ENCODE data around the gene TMTC1. TPM values are rescaled to one million over a fixed set of nuclear protein-coding genes. Genes with fewer than 3 reads are reported as not detected.

The TMTC1 gene
- total and polyA plus RNA-seq, 2 experiments from 2014 or later, result 4.8 to 24.3 TPM

GRCh38 chr12:29565727-29566126, 218.0 kb downstream of the TMTC1 start:
- no peak overlapping the region for H3K27ac ChIP-seq (ENCODE audit: low read depth)
- H3K36me3 ChIP-seq (ENCODE audit: insufficient read depth), result no peaks in the 10 kb centered on the region
- H4K20me1 ChIP-seq (replicated peaks; ENCODE audit: insufficient read depth), result no peaks in the 10 kb centered on the region
- ATAC-seq, result no peak
- no peaks in the 10 kb centered on the region for H3K79me2 ChIP-seq (replicated peaks; ENCODE audit: insufficient read depth)
- H3K27me3 Mint-ChIP-seq (ENCODE audit: insufficient read depth, low read depth, poor library complexity), result peaks cover 3% of the 10 kb centered on the region
- H3K9me3 Mint-ChIP-seq, result peaks cover 15% of the 10 kb centered on the region
- no peaks in the 10 kb centered on the region for H3K9me2 ChIP-seq (ENCODE audit: insufficient read depth)
- no peak overlapping the region for H2AFZ ChIP-seq
- no peak overlapping the region for H3K4me2 ChIP-seq
- no peak for TF ChIP-seq REST (IDR thresholded peaks at IDR 0.05; ENCODE audit: unreplicated experiment)
- no peaks in the 10 kb centered on the region for H3K4me1 ChIP-seq (ENCODE audit: insufficient read depth)
- H3K36me3 Mint-ChIP-seq (ENCODE audit: low read depth), result peaks cover 36% of the 10 kb centered on the region
- H3K4me3 Mint-ChIP-seq, result no peak overlapping the region
- H3K4me1 Mint-ChIP-seq, result peaks cover 31% of the 10 kb centered on the region
- H3K4me3 ChIP-seq, result no peak overlapping the region
- H3F3A ChIP-seq (replicated peaks; ENCODE audit: low read depth), result no peaks in the 10 kb centered on the region
- no peak for DNase-seq (ENCODE audit: low spot score)
- no peak overlapping the region for H3K27ac Mint-ChIP-seq
- H3K27me3 ChIP-seq (ENCODE audit: insufficient read depth), result no peaks in the 10 kb centered on the region

GRCh38 chr12:29564925-29565324, 218.8 kb downstream of the TMTC1 start:
- ATAC-seq (no peak), DNase-seq (ENCODE audit: low spot score) (no peak)
- H3K27ac Mint-ChIP-seq, result no peak overlapping the region
- Histone ChIP-seq H3K79me2 (replicated peaks; ENCODE audit: insufficient read depth) (no peaks in the 10 kb centered on the region), H3K4me3 (no peak overlapping the region), H3K27me3 (ENCODE audit: insufficient read depth) (no peaks in the 10 kb centered on the region), H4K20me1 (replicated peaks; ENCODE audit: insufficient read depth) (no peaks in the 10 kb centered on the region), H3F3A (replicated peaks; ENCODE audit: low read depth) (no peaks in the 10 kb centered on the region), H3K4me2 (no peak overlapping the region), H3K36me3 (ENCODE audit: insufficient read depth) (no peaks in the 10 kb centered on the region), H2AFZ (no peak overlapping the region), H3K27ac (ENCODE audit: low read depth) (no peak overlapping the region), H3K4me1 (ENCODE audit: insufficient read depth) (peaks cover 5% of the 10 kb centered on the region), H3K9me2 (ENCODE audit: insufficient read depth) (no peaks in the 10 kb centered on the region)
- peaks cover 35% of the 10 kb centered on the region for H3K4me1 Mint-ChIP-seq
- H3K4me3 Mint-ChIP-seq, result no peak overlapping the region
- H3K27me3 Mint-ChIP-seq (ENCODE audit: insufficient read depth, low read depth, poor library complexity), result peaks cover 3% of the 10 kb centered on the region
- H3K36me3 Mint-ChIP-seq (ENCODE audit: low read depth), result peaks cover 36% of the 10 kb centered on the region
- H3K9me3 Mint-ChIP-seq, result peaks cover 15% of the 10 kb centered on the region
- TF ChIP-seq ZNF331 (CRISPR knock-in tag; IDR thresholded peaks at IDR 0.05; ENCODE audit: low read depth), result no peak
- TF ChIP-seq NANOG (IDR thresholded peaks at IDR 0.05; ENCODE audit: borderline replicate concordance), result no peak
- TF ChIP-seq, protein P1, sequence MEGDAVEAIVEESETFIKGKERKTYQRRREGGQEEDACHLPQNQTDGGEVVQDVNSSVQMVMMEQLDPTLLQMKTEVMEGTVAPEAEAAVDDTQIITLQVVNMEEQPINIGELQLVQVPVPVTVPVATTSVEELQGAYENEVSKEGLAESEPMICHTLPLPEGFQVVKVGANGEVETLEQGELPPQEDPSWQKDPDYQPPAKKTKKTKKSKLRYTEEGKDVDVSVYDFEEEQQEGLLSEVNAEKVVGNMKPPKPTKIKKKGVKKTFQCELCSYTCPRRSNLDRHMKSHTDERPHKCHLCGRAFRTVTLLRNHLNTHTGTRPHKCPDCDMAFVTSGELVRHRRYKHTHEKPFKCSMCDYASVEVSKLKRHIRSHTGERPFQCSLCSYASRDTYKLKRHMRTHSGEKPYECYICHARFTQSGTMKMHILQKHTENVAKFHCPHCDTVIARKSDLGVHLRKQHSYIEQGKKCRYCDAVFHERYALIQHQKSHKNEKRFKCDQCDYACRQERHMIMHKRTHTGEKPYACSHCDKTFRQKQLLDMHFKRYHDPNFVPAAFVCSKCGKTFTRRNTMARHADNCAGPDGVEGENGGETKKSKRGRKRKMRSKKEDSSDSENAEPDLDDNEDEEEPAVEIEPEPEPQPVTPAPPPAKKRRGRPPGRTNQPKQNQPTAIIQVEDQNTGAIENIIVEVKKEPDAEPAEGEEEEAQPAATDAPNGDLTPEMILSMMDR (conservative IDR thresholded peaks at IDR 0.05; ENCODE audit: low read depth in 2 of 2), result no peak
- TF ChIP-seq JUNB (IDR thresholded peaks at IDR 0.05; ENCODE audit: unreplicated experiment), result no peak
- no peak for TF ChIP-seq CREB1 (CRISPR knock-in tag; IDR thresholded peaks at IDR 0.05; ENCODE audit: low read depth)
- TF ChIP-seq EZH2phosphoT487 (IDR thresholded peaks at IDR 0.05; ENCODE audit: unreplicated experiment), result no peak
- no peak for TF ChIP-seq EZH2 (IDR thresholded peaks at IDR 0.05; ENCODE audit: low read depth, unreplicated experiment)
- TF ChIP-seq, protein P2, sequence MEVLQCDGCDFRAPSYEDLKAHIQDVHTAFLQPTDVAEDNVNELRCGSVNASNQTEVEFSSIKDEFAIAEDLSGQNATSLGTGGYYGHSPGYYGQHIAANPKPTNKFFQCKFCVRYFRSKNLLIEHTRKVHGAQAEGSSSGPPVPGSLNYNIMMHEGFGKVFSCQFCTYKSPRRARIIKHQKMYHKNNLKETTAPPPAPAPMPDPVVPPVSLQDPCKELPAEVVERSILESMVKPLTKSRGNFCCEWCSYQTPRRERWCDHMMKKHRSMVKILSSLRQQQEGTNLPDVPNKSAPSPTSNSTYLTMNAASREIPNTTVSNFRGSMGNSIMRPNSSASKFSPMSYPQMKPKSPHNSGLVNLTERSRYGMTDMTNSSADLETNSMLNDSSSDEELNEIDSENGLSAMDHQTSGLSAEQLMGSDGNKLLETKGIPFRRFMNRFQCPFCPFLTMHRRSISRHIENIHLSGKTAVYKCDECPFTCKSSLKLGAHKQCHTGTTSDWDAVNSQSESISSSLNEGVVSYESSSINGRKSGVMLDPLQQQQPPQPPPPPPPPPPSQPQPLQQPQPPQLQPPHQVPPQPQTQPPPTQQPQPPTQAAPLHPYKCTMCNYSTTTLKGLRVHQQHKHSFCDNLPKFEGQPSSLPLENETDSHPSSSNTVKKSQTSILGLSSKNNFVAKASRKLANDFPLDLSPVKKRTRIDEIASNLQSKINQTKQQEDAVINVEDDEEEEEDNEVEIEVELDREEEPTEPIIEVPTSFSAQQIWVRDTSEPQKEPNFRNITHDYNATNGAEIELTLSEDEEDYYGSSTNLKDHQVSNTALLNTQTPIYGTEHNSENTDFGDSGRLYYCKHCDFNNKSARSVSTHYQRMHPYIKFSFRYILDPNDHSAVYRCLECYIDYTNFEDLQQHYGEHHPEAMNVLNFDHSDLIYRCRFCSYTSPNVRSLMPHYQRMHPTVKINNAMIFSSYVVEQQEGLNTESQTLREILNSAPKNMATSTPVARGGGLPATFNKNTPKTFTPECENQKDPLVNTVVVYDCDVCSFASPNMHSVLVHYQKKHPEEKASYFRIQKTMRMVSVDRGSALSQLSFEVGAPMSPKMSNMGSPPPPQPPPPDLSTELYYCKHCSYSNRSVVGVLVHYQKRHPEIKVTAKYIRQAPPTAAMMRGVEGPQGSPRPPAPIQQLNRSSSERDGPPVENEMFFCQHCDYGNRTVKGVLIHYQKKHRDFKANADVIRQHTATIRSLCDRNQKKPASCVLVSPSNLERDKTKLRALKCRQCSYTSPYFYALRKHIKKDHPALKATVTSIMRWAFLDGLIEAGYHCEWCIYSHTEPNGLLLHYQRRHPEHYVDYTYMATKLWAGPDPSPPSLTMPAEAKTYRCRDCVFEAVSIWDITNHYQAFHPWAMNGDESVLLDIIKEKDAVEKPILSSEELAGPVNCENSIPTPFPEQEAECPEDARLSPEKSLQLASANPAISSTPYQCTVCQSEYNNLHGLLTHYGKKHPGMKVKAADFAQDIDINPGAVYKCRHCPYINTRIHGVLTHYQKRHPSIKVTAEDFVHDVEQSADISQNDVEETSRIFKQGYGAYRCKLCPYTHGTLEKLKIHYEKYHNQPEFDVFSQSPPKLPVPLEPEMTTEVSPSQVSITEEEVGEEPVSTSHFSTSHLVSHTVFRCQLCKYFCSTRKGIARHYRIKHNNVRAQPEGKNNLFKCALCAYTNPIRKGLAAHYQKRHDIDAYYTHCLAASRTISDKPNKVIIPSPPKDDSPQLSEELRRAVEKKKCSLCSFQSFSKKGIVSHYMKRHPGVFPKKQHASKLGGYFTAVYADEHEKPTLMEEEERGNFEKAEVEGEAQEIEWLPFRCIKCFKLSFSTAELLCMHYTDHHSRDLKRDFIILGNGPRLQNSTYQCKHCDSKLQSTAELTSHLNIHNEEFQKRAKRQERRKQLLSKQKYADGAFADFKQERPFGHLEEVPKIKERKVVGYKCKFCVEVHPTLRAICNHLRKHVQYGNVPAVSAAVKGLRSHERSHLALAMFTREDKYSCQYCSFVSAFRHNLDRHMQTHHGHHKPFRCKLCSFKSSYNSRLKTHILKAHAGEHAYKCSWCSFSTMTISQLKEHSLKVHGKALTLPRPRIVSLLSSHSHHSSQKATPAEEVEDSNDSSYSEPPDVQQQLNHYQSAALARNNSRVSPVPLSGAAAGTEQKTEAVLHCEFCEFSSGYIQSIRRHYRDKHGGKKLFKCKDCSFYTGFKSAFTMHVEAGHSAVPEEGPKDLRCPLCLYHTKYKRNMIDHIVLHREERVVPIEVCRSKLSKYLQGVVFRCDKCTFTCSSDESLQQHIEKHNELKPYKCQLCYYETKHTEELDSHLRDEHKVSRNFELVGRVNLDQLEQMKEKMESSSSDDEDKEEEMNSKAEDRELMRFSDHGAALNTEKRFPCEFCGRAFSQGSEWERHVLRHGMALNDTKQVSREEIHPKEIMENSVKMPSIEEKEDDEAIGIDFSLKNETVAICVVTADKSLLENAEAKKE (CRISPR knock-in tag; IDR thresholded peaks at IDR 0.05), result no peak
- no peak for TF ChIP-seq ZNF114 (CRISPR knock-in tag; IDR thresholded peaks at IDR 0.05)
- TF ChIP-seq STAT1 (IDR thresholded peaks at IDR 0.05; ENCODE audit: unreplicated experiment), result no peak
